Naive B cell (primary cell): ENCODE data around the gene GRB2. TPM values are rescaled to one million over a fixed set of nuclear protein-coding genes. Genes with fewer than 3 reads are reported as not detected.
A peak's percentile ranks its signal among the peaks of the same experiment; 100 is the strongest.
"Not testable (repeated sequence)": the region's sequence is repeated elsewhere in the genome, so short reads cannot be mapped to it uniquely, and the experiment has no call there.

Experiments
- ATAC-seq, 2 donors: fragments of 150-1000 bp; cut with Tn5 transposase; 2 replicates each; pipeline ENCODE4 v1.10.0; 2021; ENCODE audit warnings: low read depth in 2 of 2, mild to moderate bottlenecking in 2 of 2, moderate library complexity in 2 of 2
- DNase-seq: peaks from one replicate; pipeline ENCODE4 v3.0.0; 2022
- H3K27ac Mint-ChIP-seq, 6 donors: one replicate each; pipeline ENCODE4 v1.8.0; 2020 to 2022; ENCODE audit warnings: mild to moderate bottlenecking in 6 of 6, mixed read lengths in 6 of 6, moderate library complexity in 5 of 6, inconsistent platforms in 2 of 6
- H3K27me3 Mint-ChIP-seq, 3 donors: one replicate each; pipeline ENCODE4 v1.8.0; 2021 to 2022; ENCODE audit warnings: mixed read lengths in 3 of 3, mild to moderate bottlenecking in 1 of 3
- H3K36me3 Mint-ChIP-seq, 2 donors: one replicate each; pipeline ENCODE4 v1.8.0; 2020 to 2022; ENCODE audit warnings: mixed read lengths in 2 of 2, inconsistent platforms in 1 of 2, mild to moderate bottlenecking in 1 of 2
- H3K4me1 Mint-ChIP-seq, 3 donors: one replicate each; pipeline ENCODE4 v1.8.0; 2020 to 2022; ENCODE audit warnings: mixed read lengths in 3 of 3, inconsistent platforms in 1 of 3, mild to moderate bottlenecking in 1 of 3, moderate library complexity in 1 of 3
- H3K4me3 Mint-ChIP-seq, 8 donors: one replicate each; pipeline ENCODE4 v1.8.0; 2020 to 2022; ENCODE audit warnings: mild to moderate bottlenecking in 8 of 8, mixed read lengths in 8 of 8, moderate library complexity in 8 of 8, inconsistent platforms in 2 of 8
- H3K9me3 Mint-ChIP-seq, 7 donors: one replicate each; pipeline ENCODE4 v1.8.0; 2020 to 2022; ENCODE audit warnings: mixed read lengths in 7 of 7, mild to moderate bottlenecking in 5 of 7, inconsistent platforms in 2 of 7, moderate library complexity in 1 of 7
- polyA plus RNA-seq, 6 donors: library from polyadenylated mRNA; unstranded; fragments of 300-500 nt; fragmentation: Illumina TruSeq; gene quantifications; one replicate each; pipeline ENCODE4 v1.2.3, GENCODE V29; 2021; ENCODE audit warnings: low read depth in 6 of 6

Gene GRB2
- polyA plus RNA-seq, 6 donors from 2014 or later: 281 to 361 (median 305) TPM

DNA sequence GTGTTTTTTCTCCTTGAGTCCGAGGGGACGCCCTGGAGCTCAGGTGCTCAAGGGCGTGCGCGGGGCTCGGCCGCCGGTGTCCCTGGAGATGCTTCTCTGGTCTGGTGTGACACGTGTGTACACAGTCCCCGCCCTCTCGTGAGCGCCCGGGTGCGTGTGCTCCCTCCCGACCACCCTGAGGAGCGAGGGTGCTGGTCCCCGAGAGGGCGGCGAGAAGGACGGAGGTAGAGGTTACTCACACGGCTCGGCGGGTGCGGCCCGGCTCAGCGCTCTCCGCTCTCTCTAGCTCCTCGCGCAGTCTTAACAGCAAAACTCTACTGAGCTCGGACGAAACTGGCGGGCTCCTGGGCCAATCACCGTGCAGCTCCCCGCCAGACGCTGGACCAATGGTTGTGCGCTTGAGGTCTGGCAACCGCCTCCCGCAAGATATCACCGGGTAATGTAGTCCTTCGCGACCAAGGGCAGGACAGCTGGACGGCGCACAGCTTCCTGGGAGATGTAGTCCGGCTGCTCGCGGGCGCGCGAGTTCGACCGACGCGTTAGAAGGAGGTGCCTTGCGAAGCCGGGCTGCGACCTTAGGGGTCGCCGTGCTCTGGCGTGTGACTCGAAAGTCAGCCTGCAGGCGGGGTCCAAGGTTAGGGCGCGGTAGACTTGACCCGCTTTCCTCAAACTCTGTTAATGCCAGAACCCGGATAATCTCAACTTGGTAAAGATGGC is 116.2 kb downstream of the GRB2 start, which contains the start of gene SLC25A19:
SLC25A19 (minus strand) TSS at position 319 of the 717 bp plus-strand sequence. CDS start 2,669 bp downstream, outside the sequence.
- no peaks in the 10 kb centered on the region for H3K27me3 Mint-ChIP-seq
- peak; percentile 86 to 88 for ATAC-seq
- H3K4me3 Mint-ChIP-seq: peak within 1 kb of the TSS; percentile 92 to 100 (median 98)
- peaks cover 0 to 12% of the 10 kb centered on the region in 2 donors for H3K36me3 Mint-ChIP-seq
- no peaks in the 10 kb centered on the region for H3K9me3 Mint-ChIP-seq
- peaks cover 18 to 59% (median 20%) of the 10 kb centered on the region in 3 donors for H3K4me1 Mint-ChIP-seq
- peak; percentile 95 for DNase-seq
- peak within 1 kb of the TSS; percentile 99 to 100 (median 100) for H3K27ac Mint-ChIP-seq

DNA sequence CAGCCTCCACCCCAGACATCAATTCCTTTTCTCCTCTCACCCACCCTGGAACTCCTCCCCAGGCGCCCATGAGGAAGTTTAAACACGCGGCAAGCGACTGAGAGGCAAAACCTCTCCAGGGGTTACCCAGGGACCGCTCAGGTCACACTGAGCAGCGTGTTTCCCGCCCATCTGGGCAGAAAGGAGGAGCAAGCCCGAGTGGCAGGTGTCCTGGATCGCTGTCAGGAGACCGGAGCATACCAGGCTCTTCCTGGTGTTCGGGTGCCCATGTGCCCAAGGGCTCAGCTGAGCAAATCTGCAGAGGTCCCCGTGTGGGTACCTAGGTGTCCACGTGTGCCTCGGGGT is 116.7 kb downstream of the GRB2 start:
- no peaks in the 10 kb centered on the region for H3K9me3 Mint-ChIP-seq
- H3K27ac Mint-ChIP-seq: peak overlapping the region; percentile 99 to 100 (median 100)
- H3K4me1 Mint-ChIP-seq: peaks cover 18 to 55% (median 18%) of the 10 kb centered on the region in 3 donors
- peak; percentile 46 for DNase-seq
- H3K27me3 Mint-ChIP-seq: no peaks in the 10 kb centered on the region
- peaks cover 0 to 12% of the 10 kb centered on the region in 2 donors for H3K36me3 Mint-ChIP-seq
- peak; percentile 7 to 8 for ATAC-seq
- H3K4me3 Mint-ChIP-seq: peak overlapping the region; percentile 92 to 100 (median 98)

GRCh38 chr17:75288359-75288758 is 117.1 kb downstream of the GRB2 start:
- no peaks in the 10 kb centered on the region for H3K27me3 Mint-ChIP-seq
- peak overlapping the region; percentile 92 to 100 (median 98) for H3K4me3 Mint-ChIP-seq

DNA sequence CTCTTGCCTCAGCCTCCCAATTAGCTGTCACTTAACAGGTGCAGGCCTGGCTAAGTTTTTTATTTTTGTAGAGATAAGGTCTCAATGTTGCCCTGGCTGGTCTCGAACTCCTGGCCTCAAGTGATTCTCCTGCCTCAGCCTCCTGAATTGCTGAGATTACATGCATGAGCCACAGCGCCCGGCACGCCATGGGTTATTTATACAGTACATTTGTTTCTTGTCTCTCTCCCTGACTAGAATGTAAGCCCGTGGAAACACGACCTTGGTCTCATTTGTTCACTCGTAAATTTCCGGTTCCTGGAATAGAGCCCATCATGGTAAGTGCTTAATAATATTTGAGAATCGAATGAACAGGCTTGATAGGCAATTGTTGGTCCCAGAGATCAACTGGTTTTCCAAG is 118.3 kb downstream of the GRB2 start:
- no peak for DNase-seq
- Mint-ChIP-seq H3K4me3 (peak overlapping the region in 6 of 8 donors; percentile 15 to 72 (median 38)), H3K27ac (no peak overlapping the region), H3K36me3 (peaks cover 0 to 17% of the 10 kb centered on the region in 2 donors), H3K9me3 (no peaks in the 10 kb centered on the region), H3K27me3 (no peaks in the 10 kb centered on the region), H3K4me1 (peaks cover 18 to 44% (median 23%) of the 10 kb centered on the region in 3 donors)
- ATAC-seq: no peak

More at GRCh38 chr17:75288359-75288758, 117.1 kb downstream of the GRB2 start:
- no peak for DNase-seq
- no peak for ATAC-seq
- H3K4me1 Mint-ChIP-seq: peaks cover 18 to 51% (median 21%) of the 10 kb centered on the region in 3 donors
- H3K9me3 Mint-ChIP-seq: no peaks in the 10 kb centered on the region
- peaks cover 0 to 15% of the 10 kb centered on the region in 2 donors for H3K36me3 Mint-ChIP-seq
- H3K27ac Mint-ChIP-seq: peak overlapping the region; percentile 7 to 100 (median 99)

GRCh38 chr17:75285123-75285522 is 120.4 kb downstream of the GRB2 start:
- no peaks in the 10 kb centered on the region for H3K27me3 Mint-ChIP-seq
- peaks cover 0 to 17% of the 10 kb centered on the region in 2 donors for H3K36me3 Mint-ChIP-seq
- ATAC-seq (no peak), DNase-seq (no peak)
- peak overlapping the region in 1 of 8 donors; percentile 47 for H3K4me3 Mint-ChIP-seq
- peak overlapping the region in 1 of 6 donors; percentile 32 for H3K27ac Mint-ChIP-seq
- no peaks in the 10 kb centered on the region for H3K9me3 Mint-ChIP-seq
- H3K4me1 Mint-ChIP-seq: peaks cover 13 to 29% (median 23%) of the 10 kb centered on the region in 3 donors

- not testable (repeated sequence) for H3K9me3 Mint-ChIP-seq, H3K27me3 Mint-ChIP-seq, H3K36me3 Mint-ChIP-seq, H3K4me1 Mint-ChIP-seq, DNase-seq, H3K27ac Mint-ChIP-seq, H3K4me3 Mint-ChIP-seq, ATAC-seq
These were observed 125.3 kb downstream of the GRB2 start for GRCh38 chr17:75280189-75280588.

GRCh38 chr17:75277664-75278071 is 127.8 kb downstream of the GRB2 start:
- Mint-ChIP-seq H3K36me3 (no peaks in the 10 kb centered on the region), H3K27me3 (no peaks in the 10 kb centered on the region), H3K4me1 (peaks cover 7 to 12% (median 10%) of the 10 kb centered on the region in 3 donors), H3K4me3 (no peak overlapping the region), H3K9me3 (no peaks in the 10 kb centered on the region), H3K27ac (no peak overlapping the region)
- DNase-seq (no peak), ATAC-seq (no peak)

- DNase-seq (no peak), ATAC-seq (no peak)
- H3K27ac Mint-ChIP-seq: peak overlapping the region in 2 of 6 donors; percentile 81 to 84
- H3K27me3 Mint-ChIP-seq: no peaks in the 10 kb centered on the region
- no peaks in the 10 kb centered on the region for H3K36me3 Mint-ChIP-seq
- H3K4me1 Mint-ChIP-seq: peaks cover 17 to 31% (median 22%) of the 10 kb centered on the region in 3 donors
- H3K9me3 Mint-ChIP-seq: no peaks in the 10 kb centered on the region
- H3K4me3 Mint-ChIP-seq: peak overlapping the region in 5 of 8 donors; percentile 16 to 82 (median 57)
These were observed 131.3 kb downstream of the GRB2 start for GRCh38 chr17:75273977-75274708.

GRCh38 chr17:75272848-75273184 is 132.7 kb downstream of the GRB2 start:
- peaks cover 17 to 31% (median 22%) of the 10 kb centered on the region in 3 donors for H3K4me1 Mint-ChIP-seq
- H3K27me3 Mint-ChIP-seq: no peaks in the 10 kb centered on the region
- no peak for DNase-seq
- H3K27ac Mint-ChIP-seq: peak overlapping the region in 3 of 6 donors; percentile 47 to 91 (median 66)
- no peaks in the 10 kb centered on the region for H3K36me3 Mint-ChIP-seq
- no peak for ATAC-seq
- H3K9me3 Mint-ChIP-seq: no peaks in the 10 kb centered on the region
- H3K4me3 Mint-ChIP-seq: peak overlapping the region; percentile 53 to 94 (median 82)

DNA sequence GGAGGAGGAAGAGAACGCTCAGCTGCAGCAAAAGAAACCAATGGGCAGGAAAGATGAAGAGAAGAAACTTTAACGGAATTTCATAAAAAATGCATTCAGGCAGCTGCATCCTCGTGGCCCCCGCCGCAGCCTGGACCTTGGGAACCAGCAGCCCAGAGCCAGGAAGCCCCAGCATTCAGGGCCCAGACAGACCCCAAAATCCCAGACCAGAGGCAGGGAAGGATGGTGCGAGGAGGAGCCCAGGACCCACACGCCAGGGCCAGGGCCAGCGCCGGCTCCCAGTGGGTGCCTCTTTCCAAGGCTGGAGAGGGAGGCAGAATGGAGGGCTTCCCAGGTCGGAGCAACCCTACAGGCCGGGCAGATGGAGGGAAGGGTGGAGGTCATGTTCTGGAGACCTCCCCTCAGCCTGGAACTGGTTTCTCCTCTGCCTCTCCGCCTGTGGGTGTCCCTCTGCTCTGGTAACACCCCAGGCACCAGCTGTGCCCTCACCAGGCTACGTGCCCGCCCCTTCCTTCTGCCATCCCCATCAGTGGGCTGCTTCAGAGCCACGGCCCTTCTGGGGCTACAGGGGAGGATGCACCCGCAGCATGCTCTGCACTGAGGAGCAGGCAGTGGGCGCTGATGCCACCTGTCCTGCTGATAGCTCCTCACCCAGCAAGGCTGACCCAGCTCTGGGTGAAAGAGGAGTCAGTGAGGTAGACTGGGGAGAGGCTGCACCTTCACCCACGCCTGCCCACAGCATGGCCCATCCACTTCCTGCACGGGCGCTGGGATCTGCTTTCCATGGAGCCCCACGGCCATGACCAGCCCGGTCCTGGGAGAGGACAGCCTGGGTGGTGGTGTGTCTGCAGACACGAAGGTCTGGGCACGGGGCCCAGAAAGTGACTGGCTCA is 133.3 kb downstream of the GRB2 start:
- Mint-ChIP-seq H3K27ac (peak overlapping the region; percentile 67 to 97 (median 90)), H3K4me3 (peak overlapping the region; percentile 76 to 94 (median 85))

DNA sequence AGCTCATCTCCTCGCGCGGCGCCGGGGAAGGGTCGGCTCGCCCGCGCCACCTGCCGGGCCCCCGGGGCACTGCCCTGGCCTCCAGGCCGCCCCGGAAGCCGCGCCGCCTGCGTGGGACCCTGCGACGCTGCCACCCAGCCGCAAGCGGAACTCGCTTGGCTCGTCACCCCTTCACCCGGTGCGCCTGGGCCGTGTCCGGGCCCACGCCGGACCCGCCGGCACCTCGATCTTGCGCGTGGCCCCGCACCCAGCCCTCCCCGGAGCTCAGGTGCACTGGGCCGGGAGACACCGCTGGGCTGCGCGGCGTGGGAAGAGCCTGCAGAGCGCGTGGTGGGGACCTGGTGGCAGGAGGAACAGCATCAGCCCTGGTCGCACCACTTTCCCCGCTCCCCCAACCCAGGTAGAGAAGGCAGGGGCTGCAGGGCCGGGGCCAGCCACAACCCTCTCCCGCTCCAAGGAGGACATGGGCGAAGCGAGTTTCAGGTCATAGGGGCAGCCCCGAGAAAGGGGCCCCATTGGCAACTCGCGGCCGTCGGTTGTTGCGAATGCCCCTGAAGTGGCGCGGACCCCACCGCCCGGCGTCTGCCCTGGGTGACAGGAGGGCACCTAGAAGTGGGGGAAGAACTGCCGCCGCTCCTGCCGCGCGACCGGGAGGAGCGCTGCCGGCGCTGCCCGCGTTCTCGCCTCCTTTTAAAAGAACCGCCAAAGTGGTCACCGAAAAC is 134.1 kb downstream of the GRB2 start:
- Mint-ChIP-seq H3K27me3 (no peaks in the 10 kb centered on the region), H3K36me3 (no peaks in the 10 kb centered on the region), H3K9me3 (no peaks in the 10 kb centered on the region), H3K27ac (peak overlapping the region; percentile 67 to 97 (median 90)), H3K4me1 (peaks cover 17 to 31% (median 22%) of the 10 kb centered on the region in 3 donors), H3K4me3 (peak overlapping the region; percentile 76 to 94 (median 85))
- ATAC-seq: peak; percentile 84 to 87
- DNase-seq: peak; percentile 93

More for the DNA sequence above, 133.3 kb downstream of the GRB2 start:
- H3K4me1 Mint-ChIP-seq: peaks cover 17 to 31% (median 22%) of the 10 kb centered on the region in 3 donors
- H3K9me3 Mint-ChIP-seq: no peaks in the 10 kb centered on the region
- no peaks in the 10 kb centered on the region for H3K36me3 Mint-ChIP-seq
- DNase-seq (no peak), ATAC-seq (no peak)
- H3K27me3 Mint-ChIP-seq: no peaks in the 10 kb centered on the region

GRCh38 chr17:75270966-75271232 is 134.6 kb downstream of the GRB2 start, which contains the start of gene MIF4GD:
TSS of gene MIF4GD (minus strand) at chr17:75271231. CDS start at chr17:75270195, 1,036 bp downstream.
- H3K9me3 Mint-ChIP-seq: no peaks in the 10 kb centered on the region
- no peaks in the 10 kb centered on the region for H3K27me3 Mint-ChIP-seq
- peak within 1 kb of the TSS; percentile 83 to 94 (median 86) for H3K4me3 Mint-ChIP-seq
- H3K36me3 Mint-ChIP-seq: no peaks in the 10 kb centered on the region
- DNase-seq (no peak), ATAC-seq (no peak)
- H3K4me1 Mint-ChIP-seq: peaks cover 17 to 31% (median 22%) of the 10 kb centered on the region in 3 donors
- H3K27ac Mint-ChIP-seq: peak within 1 kb of the TSS; percentile 82 to 97 (median 92)
